Stomach smooth muscle (tissue), 2 donors: Measurements from ENCODE around the gene NPL.

Experiments
- H3K27ac ChIP-seq: one replicate; pipeline ENCODE4 v1.7.0; 2013; ENCODE audit warnings: mild to moderate bottlenecking, low read length, inconsistent platforms
- H3K27me3 ChIP-seq, 2 donors: one replicate each; pipeline ENCODE4 v1.7.0; 2013; ENCODE audit warnings: low read length in 2 of 2; ENCODE audit not compliant: insufficient read depth in 2 of 2, control insufficient read depth in 1 of 2
- H3K36me3 ChIP-seq, 2 donors: one replicate each; pipeline ENCODE4 v1.7.0; 2013; ENCODE audit warnings: low read length in 2 of 2; ENCODE audit not compliant: control insufficient read depth in 2 of 2, insufficient read depth in 2 of 2
- H3K4me1 ChIP-seq: one replicate; pipeline ENCODE4 v1.7.0; 2013; ENCODE audit warnings: low read length; ENCODE audit not compliant: control insufficient read depth, insufficient read depth
- H3K4me3 ChIP-seq, 2 donors: one replicate each; pipeline ENCODE4 v1.7.0; 2013; ENCODE audit warnings: low read length in 2 of 2
- H3K9ac ChIP-seq, 2 donors: one replicate each; pipeline ENCODE4 v1.7.0; 2013; ENCODE audit warnings: low read length in 2 of 2, mild to moderate bottlenecking in 1 of 2
- H3K9me3 ChIP-seq, 2 donors: one replicate each; pipeline ENCODE4 v1.7.0; 2013; ENCODE audit warnings: low read length in 2 of 2; ENCODE audit not compliant: control insufficient read depth in 2 of 2
- donor health status: healthy.
- donor health status: Pancreatic carcinoma.

NPL gene

GRCh38 chr1:182762536-182762935, 27.0 kb upstream of the NPL start:
- H3K4me3 ChIP-seq, result no peak overlapping the region
- no peak overlapping the region for H3K27ac ChIP-seq
- no peaks in the 10 kb centered on the region for H3K27me3 ChIP-seq
- no peak overlapping the region for H3K9ac ChIP-seq
- no peaks in the 10 kb centered on the region for H3K36me3 ChIP-seq
- H3K9me3 ChIP-seq, result no peaks in the 10 kb centered on the region
- peaks cover 2% of the 10 kb centered on the region for H3K4me1 ChIP-seq

- Histone ChIP-seq H3K27ac (no peak overlapping the region), H3K36me3 (no peaks in the 10 kb centered on the region), H3K27me3 (no peaks in the 10 kb centered on the region), H3K9ac (no peak overlapping the region), H3K9me3 (no peaks in the 10 kb centered on the region), H3K4me3 (no peak overlapping the region), H3K4me1 (peaks cover 2% of the 10 kb centered on the region)
Observed at GRCh38 chr1:182764029-182764727, 25.4 kb upstream of the NPL start.

- Histone ChIP-seq H3K9ac (no peak overlapping the region), H3K4me1 (peaks cover 2% of the 10 kb centered on the region), H3K27ac (no peak overlapping the region), H3K4me3 (no peak overlapping the region), H3K27me3 (no peaks in the 10 kb centered on the region), H3K36me3 (no peaks in the 10 kb centered on the region), H3K9me3 (no peaks in the 10 kb centered on the region)
Observed at GRCh38 chr1:182765391-182765790, 24.2 kb upstream of the NPL start.

GRCh38 chr1:182766050-182766449, 23.5 kb upstream of the NPL start:
- Histone ChIP-seq H3K36me3 (no peaks in the 10 kb centered on the region), H3K27me3 (no peaks in the 10 kb centered on the region), H3K4me1 (peaks cover 2% of the 10 kb centered on the region), H3K9me3 (no peaks in the 10 kb centered on the region), H3K27ac (no peak overlapping the region), H3K4me3 (no peak overlapping the region), H3K9ac (no peak overlapping the region)

GRCh38 chr1:182766881-182767645, 22.5 kb upstream of the NPL start:
- H3K36me3 ChIP-seq, result no peaks in the 10 kb centered on the region
- peaks cover 2% of the 10 kb centered on the region for H3K4me1 ChIP-seq
- no peaks in the 10 kb centered on the region for H3K27me3 ChIP-seq
- H3K9me3 ChIP-seq, result no peaks in the 10 kb centered on the region
- H3K9ac ChIP-seq, result no peak overlapping the region
- H3K27ac ChIP-seq, result no peak overlapping the region
- H3K4me3 ChIP-seq, result no peak overlapping the region

GRCh38 chr1:182768963-182769362, 20.6 kb upstream of the NPL start:
- Histone ChIP-seq H3K27ac (no peak overlapping the region), H3K36me3 (no peaks in the 10 kb centered on the region), H3K27me3 (no peaks in the 10 kb centered on the region), H3K4me1 (peaks cover 2% of the 10 kb centered on the region), H3K9ac (no peak overlapping the region), H3K9me3 (no peaks in the 10 kb centered on the region), H3K4me3 (no peak overlapping the region)

- Histone ChIP-seq H3K9me3 (no peaks in the 10 kb centered on the region), H3K4me1 (peaks cover 2% of the 10 kb centered on the region), H3K27ac (no peak overlapping the region), H3K27me3 (no peaks in the 10 kb centered on the region), H3K4me3 (no peak overlapping the region), H3K36me3 (no peaks in the 10 kb centered on the region), H3K9ac (no peak overlapping the region)
Observed at GRCh38 chr1:182770232-182770631, 19.3 kb upstream of the NPL start.

GRCh38 chr1:182771187-182771984, 18.2 kb upstream of the NPL start:
- Histone ChIP-seq H3K36me3 (no peaks in the 10 kb centered on the region), H3K4me1 (no peaks in the 10 kb centered on the region), H3K4me3 (no peak overlapping the region), H3K27me3 (no peaks in the 10 kb centered on the region), H3K9ac (no peak overlapping the region), H3K9me3 (no peaks in the 10 kb centered on the region), H3K27ac (no peak overlapping the region)

- H3K4me1 ChIP-seq, result peaks cover 3% of the 10 kb centered on the region
- H3K9me3 ChIP-seq, result no peaks in the 10 kb centered on the region
- H3K9ac ChIP-seq, result no peak overlapping the region
- no peaks in the 10 kb centered on the region for H3K36me3 ChIP-seq
- no peak overlapping the region for H3K27ac ChIP-seq
- no peak overlapping the region for H3K4me3 ChIP-seq
- no peaks in the 10 kb centered on the region for H3K27me3 ChIP-seq
Observed at GRCh38 chr1:182777386-182777785, 12.2 kb upstream of the NPL start.

GRCh38 chr1:182778862-182779261, 10.7 kb upstream of the NPL start:
- no peaks in the 10 kb centered on the region for H3K36me3 ChIP-seq
- H3K27ac ChIP-seq, result no peak overlapping the region
- H3K4me3 ChIP-seq, result no peak overlapping the region
- H3K9ac ChIP-seq, result no peak overlapping the region
- H3K9me3 ChIP-seq, result no peaks in the 10 kb centered on the region
- H3K4me1 ChIP-seq, result peaks cover 4% of the 10 kb centered on the region
- no peaks in the 10 kb centered on the region for H3K27me3 ChIP-seq
